ENCODE results near the gene AGBL4.

The AGBL4 gene

GRCh38 chr1:50023292-50024159 is at the start of gene AGBL4:
Gene AGBL4 (minus strand): TSS chr1:50023954.
- peak; percentile 98 for ATAC-seq
- TF ChIP-seq ZFP3 (CRISPR knock-in tag; IDR thresholded peaks at IDR 0.05) (no peak), PPARA (CRISPR knock-in tag; IDR thresholded peaks at IDR 0.05; ENCODE audit: borderline replicate concordance) (no peak), ISL1 (CRISPR knock-in tag; IDR thresholded peaks at IDR 0.05) (no peak), TOX (CRISPR knock-in tag; IDR thresholded peaks at IDR 0.05; ENCODE audit: borderline replicate concordance) (no peak), GLIS3 (CRISPR knock-in tag; IDR thresholded peaks at IDR 0.05) (no peak), ZNF70 (CRISPR knock-in tag; IDR thresholded peaks at IDR 0.05) (no peak), CSDC2 (CRISPR knock-in tag; IDR thresholded peaks at IDR 0.05) (no peak; the same call in 1 of the 2 replicates), SNAI2 (CRISPR knock-in tag; IDR thresholded peaks at IDR 0.05) (no peak), OSR1 (CRISPR knock-in tag; IDR thresholded peaks at IDR 0.05) (no peak), ARNTL (CRISPR knock-in tag; IDR thresholded peaks at IDR 0.05; ENCODE audit: borderline replicate concordance, low read depth) (no peak), ESRRG (CRISPR knock-in tag; IDR thresholded peaks at IDR 0.05) (no peak), ZNF565 (CRISPR knock-in tag; conservative IDR thresholded peaks at IDR 0.05; ENCODE audit: low read depth) (no peak), ZFP30 (CRISPR knock-in tag; IDR thresholded peaks at IDR 0.05) (no peak), CREB5 (CRISPR knock-in tag; IDR thresholded peaks at IDR 0.05; ENCODE audit: low read depth) (no peak), TCF4 (CRISPR knock-in tag; IDR thresholded peaks at IDR 0.05; ENCODE audit: borderline replicate concordance) (no peak), BACH2 (CRISPR knock-in tag; IDR thresholded peaks at IDR 0.05; ENCODE audit: borderline replicate concordance) (no peak), POU6F1 (CRISPR knock-in tag; IDR thresholded peaks at IDR 0.05; ENCODE audit: borderline replicate concordance, low read depth) (no peak), TSHZ2 (CRISPR knock-in tag; IDR thresholded peaks at IDR 0.05) (no peak)
- TF ChIP-seq, protein P1, sequence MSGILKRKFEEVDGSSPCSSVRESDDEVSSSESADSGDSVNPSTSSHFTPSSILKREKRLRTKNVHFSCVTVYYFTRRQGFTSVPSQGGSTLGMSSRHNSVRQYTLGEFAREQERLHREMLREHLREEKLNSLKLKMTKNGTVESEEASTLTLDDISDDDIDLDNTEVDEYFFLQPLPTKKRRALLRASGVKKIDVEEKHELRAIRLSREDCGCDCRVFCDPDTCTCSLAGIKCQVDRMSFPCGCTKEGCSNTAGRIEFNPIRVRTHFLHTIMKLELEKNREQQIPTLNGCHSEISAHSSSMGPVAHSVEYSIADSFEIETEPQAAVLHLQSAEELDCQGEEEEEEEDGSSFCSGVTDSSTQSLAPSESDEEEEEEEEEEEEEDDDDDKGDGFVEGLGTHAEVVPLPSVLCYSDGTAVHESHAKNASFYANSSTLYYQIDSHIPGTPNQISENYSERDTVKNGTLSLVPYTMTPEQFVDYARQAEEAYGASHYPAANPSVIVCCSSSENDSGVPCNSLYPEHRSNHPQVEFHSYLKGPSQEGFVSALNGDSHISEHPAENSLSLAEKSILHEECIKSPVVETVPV (CRISPR knock-in tag; IDR thresholded peaks at IDR 0.05) = no peak
- TF ChIP-seq, protein P2, sequence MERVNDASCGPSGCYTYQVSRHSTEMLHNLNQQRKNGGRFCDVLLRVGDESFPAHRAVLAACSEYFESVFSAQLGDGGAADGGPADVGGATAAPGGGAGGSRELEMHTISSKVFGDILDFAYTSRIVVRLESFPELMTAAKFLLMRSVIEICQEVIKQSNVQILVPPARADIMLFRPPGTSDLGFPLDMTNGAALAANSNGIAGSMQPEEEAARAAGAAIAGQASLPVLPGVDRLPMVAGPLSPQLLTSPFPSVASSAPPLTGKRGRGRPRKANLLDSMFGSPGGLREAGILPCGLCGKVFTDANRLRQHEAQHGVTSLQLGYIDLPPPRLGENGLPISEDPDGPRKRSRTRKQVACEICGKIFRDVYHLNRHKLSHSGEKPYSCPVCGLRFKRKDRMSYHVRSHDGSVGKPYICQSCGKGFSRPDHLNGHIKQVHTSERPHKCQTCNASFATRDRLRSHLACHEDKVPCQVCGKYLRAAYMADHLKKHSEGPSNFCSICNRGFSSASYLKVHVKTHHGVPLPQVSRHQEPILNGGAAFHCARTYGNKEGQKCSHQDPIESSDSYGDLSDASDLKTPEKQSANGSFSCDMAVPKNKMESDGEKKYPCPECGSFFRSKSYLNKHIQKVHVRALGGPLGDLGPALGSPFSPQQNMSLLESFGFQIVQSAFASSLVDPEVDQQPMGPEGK (CRISPR knock-in tag; IDR thresholded peaks at IDR 0.05; ENCODE audit: borderline replicate concordance) = no peak

DNA sequence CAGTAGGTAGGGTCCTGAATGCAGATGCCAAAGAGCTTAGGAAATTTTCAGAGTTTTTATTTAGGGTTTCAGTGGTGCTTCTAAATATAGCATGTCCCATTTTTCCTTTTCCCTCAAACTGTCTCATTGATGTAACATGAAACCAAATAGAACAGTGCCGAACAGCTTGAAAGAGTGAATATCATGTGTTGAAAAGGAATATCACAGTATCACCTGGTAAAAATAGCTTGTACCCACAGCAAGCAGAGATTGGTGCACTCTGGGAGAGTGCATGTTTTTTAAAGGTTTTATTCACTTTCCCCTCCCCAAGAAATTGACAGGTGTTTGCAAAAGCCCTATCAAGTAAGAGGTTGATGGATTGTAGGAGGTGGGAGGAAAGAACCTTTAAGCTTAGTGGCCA is 43.1 kb upstream of the AGBL4 start:
- no peak for ATAC-seq
- TF ChIP-seq TCF4 (CRISPR knock-in tag; IDR thresholded peaks at IDR 0.05; ENCODE audit: borderline replicate concordance) (no peak), SNAI2 (CRISPR knock-in tag; IDR thresholded peaks at IDR 0.05) (no peak), ARNTL (CRISPR knock-in tag; IDR thresholded peaks at IDR 0.05; ENCODE audit: borderline replicate concordance, low read depth) (no peak), ZFP3 (CRISPR knock-in tag; IDR thresholded peaks at IDR 0.05) (no peak), POU6F1 (CRISPR knock-in tag; IDR thresholded peaks at IDR 0.05; ENCODE audit: borderline replicate concordance, low read depth) (no peak), GLIS3 (CRISPR knock-in tag; IDR thresholded peaks at IDR 0.05) (no peak), ZNF565 (CRISPR knock-in tag; conservative IDR thresholded peaks at IDR 0.05; ENCODE audit: low read depth) (no peak), BACH2 (CRISPR knock-in tag; IDR thresholded peaks at IDR 0.05; ENCODE audit: borderline replicate concordance) (no peak), ZC3H10 (CRISPR knock-in tag; IDR thresholded peaks at IDR 0.05) (no peak), CREB5 (CRISPR knock-in tag; IDR thresholded peaks at IDR 0.05; ENCODE audit: low read depth) (no peak)
- TF ChIP-seq, protein P2 (CRISPR knock-in tag; IDR thresholded peaks at IDR 0.05; ENCODE audit: borderline replicate concordance) = no peak
- TF ChIP-seq, protein P1 (CRISPR knock-in tag; IDR thresholded peaks at IDR 0.05) = no peak
